ENCODE results near the gene IMMP2L. TPM values are rescaled to one million over a fixed set of nuclear protein-coding genes. Genes with fewer than 3 reads are reported as not detected.

IMMP2L gene
- total RNA-seq, 2 experiments from 2014 or later: 8.9 to 18.7 TPM

DNA sequence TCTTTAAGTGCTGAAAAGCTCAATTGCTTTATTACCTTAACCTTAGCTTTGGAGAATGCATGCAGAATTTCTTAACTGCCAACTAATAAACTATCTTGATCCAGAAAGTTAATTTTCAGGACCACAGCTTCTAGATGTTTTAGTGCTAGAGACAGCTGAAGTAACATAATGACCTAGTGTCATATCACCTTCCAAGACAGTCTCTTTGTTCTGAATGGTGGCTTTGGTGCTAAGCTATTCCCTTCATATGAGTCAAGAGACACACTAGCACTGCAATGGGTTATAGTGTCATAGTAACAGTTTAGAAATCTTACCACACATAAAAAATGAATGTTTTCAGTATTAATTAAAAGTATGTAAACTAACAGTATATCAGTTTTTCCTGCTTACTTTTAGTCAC is 586.8 kb downstream of the IMMP2L start:
- intact Hi-C loops (cut with DNase I, micrococcal nuclease): loop anchor here in 1 of 2 experiments (5.0 kb wide), 1 partner anchor 52 kb away; no protein-coding TSS in a partner anchor
- Mint-ChIP-seq H3K4me3 (no peak overlapping the region), H3K9me3 (no peaks in the 10 kb centered on the region), H3K27me3 (no peaks in the 10 kb centered on the region), H3K4me1 (ENCODE audit: low read depth) (peaks cover 39% of the 10 kb centered on the region), H3K36me3 (ENCODE audit: low read depth) (no peaks in the 10 kb centered on the region), H3K27ac (no peak overlapping the region)
- DNase-seq (no peak), ATAC-seq (ENCODE audit: poor library complexity) (no peak)
- Histone ChIP-seq H3K4me1 (ENCODE audit: insufficient read depth, low read length) (no peaks in the 10 kb centered on the region), H3K27me3 (ENCODE audit: control insufficient read depth in 1 of 2, insufficient read depth in 2 of 2, low read length in 2 of 2) (no peaks in the 10 kb centered on the region), H3K36me3 (ENCODE audit: insufficient read depth, low read length) (no peaks in the 10 kb centered on the region), H3K4me3 (ENCODE audit: low read length) (no peak overlapping the region), H3K27ac (ENCODE audit: low read depth in 1 of 2, low read length in 2 of 2) (no peak overlapping the region), H3K9me3 (ENCODE audit: control insufficient read depth in 1 of 2, insufficient read depth in 1 of 2, low read length in 2 of 2) (no peaks in the 10 kb centered on the region)
- TF ChIP-seq, protein P1, sequence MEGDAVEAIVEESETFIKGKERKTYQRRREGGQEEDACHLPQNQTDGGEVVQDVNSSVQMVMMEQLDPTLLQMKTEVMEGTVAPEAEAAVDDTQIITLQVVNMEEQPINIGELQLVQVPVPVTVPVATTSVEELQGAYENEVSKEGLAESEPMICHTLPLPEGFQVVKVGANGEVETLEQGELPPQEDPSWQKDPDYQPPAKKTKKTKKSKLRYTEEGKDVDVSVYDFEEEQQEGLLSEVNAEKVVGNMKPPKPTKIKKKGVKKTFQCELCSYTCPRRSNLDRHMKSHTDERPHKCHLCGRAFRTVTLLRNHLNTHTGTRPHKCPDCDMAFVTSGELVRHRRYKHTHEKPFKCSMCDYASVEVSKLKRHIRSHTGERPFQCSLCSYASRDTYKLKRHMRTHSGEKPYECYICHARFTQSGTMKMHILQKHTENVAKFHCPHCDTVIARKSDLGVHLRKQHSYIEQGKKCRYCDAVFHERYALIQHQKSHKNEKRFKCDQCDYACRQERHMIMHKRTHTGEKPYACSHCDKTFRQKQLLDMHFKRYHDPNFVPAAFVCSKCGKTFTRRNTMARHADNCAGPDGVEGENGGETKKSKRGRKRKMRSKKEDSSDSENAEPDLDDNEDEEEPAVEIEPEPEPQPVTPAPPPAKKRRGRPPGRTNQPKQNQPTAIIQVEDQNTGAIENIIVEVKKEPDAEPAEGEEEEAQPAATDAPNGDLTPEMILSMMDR (IDR thresholded peaks at IDR 0.05): no peak
- POLR2A ChIA-PET: no interaction called here
- CTCF ChIA-PET: no interaction called here

DNA sequence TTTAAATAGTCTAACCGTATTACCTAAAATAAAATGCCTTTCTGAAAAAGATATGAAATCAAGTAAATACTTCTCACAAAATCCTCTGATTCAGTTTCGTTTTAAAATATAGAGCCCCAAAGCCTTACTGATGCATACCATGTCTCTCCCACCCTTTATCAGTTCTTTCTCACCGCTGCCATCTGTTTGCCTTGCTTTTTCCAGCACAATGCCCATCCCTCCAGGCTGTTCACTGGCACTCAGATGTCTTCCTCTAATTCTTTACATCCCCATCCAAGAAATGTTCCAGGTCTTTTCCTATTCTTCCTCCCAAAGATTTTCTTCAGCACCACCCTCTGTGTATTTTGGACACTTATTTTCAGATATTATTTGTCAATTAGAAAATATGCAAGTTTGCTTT is 587.9 kb downstream of the IMMP2L start:
- no peaks in the 10 kb centered on the region for H3K27me3 Mint-ChIP-seq
- no peaks in the 10 kb centered on the region for H3K36me3 Mint-ChIP-seq (ENCODE audit: low read depth)
- Histone ChIP-seq H3K27me3 (ENCODE audit: control insufficient read depth in 1 of 2, insufficient read depth in 2 of 2, low read length in 2 of 2) (no peaks in the 10 kb centered on the region), H3K36me3 (ENCODE audit: insufficient read depth, low read length) (no peaks in the 10 kb centered on the region), H3K27ac (ENCODE audit: low read depth in 1 of 2, low read length in 2 of 2) (no peak overlapping the region), H3K4me3 (ENCODE audit: low read length) (no peak overlapping the region), H3K4me1 (ENCODE audit: insufficient read depth, low read length) (no peaks in the 10 kb centered on the region), H3K9me3 (ENCODE audit: control insufficient read depth in 1 of 2, insufficient read depth in 1 of 2, low read length in 2 of 2) (no peaks in the 10 kb centered on the region)
- no peaks in the 10 kb centered on the region for H3K9me3 Mint-ChIP-seq
- POLR2A ChIA-PET: no interaction called here
- no peak overlapping the region for H3K4me3 Mint-ChIP-seq
- DNase-seq (no peak), ATAC-seq (ENCODE audit: poor library complexity) (no peak)
- intact Hi-C loops (cut with DNase I, micrococcal nuclease): no loop called here
- TF ChIP-seq, protein P1 (IDR thresholded peaks at IDR 0.05): no peak
- CTCF ChIA-PET: no interaction called here
- peaks cover 39% of the 10 kb centered on the region for H3K4me1 Mint-ChIP-seq (ENCODE audit: low read depth)
- no peak overlapping the region for H3K27ac Mint-ChIP-seq

DNA sequence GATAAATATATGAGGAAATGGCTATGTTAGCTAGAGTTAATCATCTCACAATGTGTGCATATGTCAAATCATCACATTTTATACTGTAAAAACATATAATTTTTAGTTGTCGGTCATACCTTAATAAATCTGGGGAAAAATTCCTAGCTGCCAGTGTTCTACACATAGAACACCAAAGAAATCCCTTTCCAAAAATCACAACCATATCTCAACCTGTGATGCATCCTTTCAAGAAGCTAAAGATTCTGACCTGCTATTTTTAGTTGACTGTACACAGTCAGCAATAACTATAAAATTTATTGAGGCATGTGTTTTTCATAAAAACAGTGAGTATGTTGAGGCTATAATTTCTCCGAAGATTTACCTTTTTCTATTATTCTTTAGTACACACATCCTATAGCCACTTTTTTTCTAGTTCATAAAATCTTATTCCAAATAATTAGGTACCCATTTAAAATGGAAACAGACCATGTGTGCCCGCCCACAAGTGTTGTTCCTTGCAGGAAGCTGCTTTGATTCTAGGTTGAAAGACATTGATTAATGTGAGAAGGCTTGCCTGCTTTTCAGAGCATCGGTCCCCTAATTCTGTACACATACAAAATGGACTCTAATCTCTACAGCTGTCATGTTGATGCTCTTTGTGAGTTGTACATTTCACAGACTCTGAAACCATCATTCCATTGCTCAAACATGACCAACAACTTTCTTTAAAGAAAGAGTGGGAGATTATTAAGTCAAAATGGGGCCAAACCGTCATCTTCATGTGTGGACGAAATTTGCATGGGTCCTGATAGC is 588.9 kb downstream of the IMMP2L start:
- Histone ChIP-seq H3K9me3 (ENCODE audit: control insufficient read depth in 1 of 2, insufficient read depth in 1 of 2, low read length in 2 of 2) (no peaks in the 10 kb centered on the region), H3K27ac (ENCODE audit: low read depth in 1 of 2, low read length in 2 of 2) (no peak overlapping the region), H3K4me3 (ENCODE audit: low read length) (no peak overlapping the region), H3K36me3 (ENCODE audit: insufficient read depth, low read length) (no peaks in the 10 kb centered on the region), H3K4me1 (ENCODE audit: insufficient read depth, low read length) (no peaks in the 10 kb centered on the region), H3K27me3 (ENCODE audit: control insufficient read depth in 1 of 2, insufficient read depth in 2 of 2, low read length in 2 of 2) (no peaks in the 10 kb centered on the region)
- Mint-ChIP-seq H3K4me1 (ENCODE audit: low read depth) (peaks cover 29% of the 10 kb centered on the region), H3K27me3 (no peaks in the 10 kb centered on the region), H3K36me3 (ENCODE audit: low read depth) (no peaks in the 10 kb centered on the region), H3K9me3 (no peaks in the 10 kb centered on the region), H3K27ac (no peak overlapping the region), H3K4me3 (no peak overlapping the region)
- TF ChIP-seq, protein P1 (IDR thresholded peaks at IDR 0.05): no peak
- intact Hi-C loops (cut with DNase I, micrococcal nuclease): no loop called here
- CTCF ChIA-PET: no interaction called here
- DNase-seq (no peak), ATAC-seq (ENCODE audit: poor library complexity) (no peak)
- POLR2A ChIA-PET: interaction anchor here (0.8 kb wide), 1 partner anchor 31 kb away, joined by 4 read pairs; no protein-coding TSS in a partner anchor
